ENCODE data around the gene GPC3. TPM values are rescaled to one million over a fixed set of nuclear protein-coding genes. Genes with fewer than 3 reads are reported as not detected.

Gene GPC3
- total RNA-seq, 1 experiment from 2014 or later: 0.98 TPM

GRCh38 chrX:133854290-133854689 is 131.1 kb downstream of the GPC3 start (continued):
- TF ChIP-seq REST (IDR thresholded peaks at IDR 0.05; ENCODE audit: low read depth) (no peak), SP1 (IDR thresholded peaks at IDR 0.05; ENCODE audit: low read depth) (no peak), ZFX (IDR thresholded peaks at IDR 0.05) (no peak), EZH2phosphoT487 (IDR thresholded peaks at IDR 0.05; ENCODE audit: borderline replicate concordance) (no peak), POLR2AphosphoS5 (IDR thresholded peaks at IDR 0.05; ENCODE audit: low read depth, low read length) (no peak), ATF3 (IDR thresholded peaks at IDR 0.05) (no peak), EZH2 (IDR thresholded peaks at IDR 0.05) (no peak)

- H3K4me1 ChIP-seq (ENCODE audit: control insufficient read depth in 1 of 2, insufficient read depth in 2 of 2, low read length in 2 of 2): no peaks in the 10 kb centered on the region
- ChIA-PET POLR2A (no interaction called here), CTCF (interaction anchor here (0.7 to 1.2 kb wide), 4 partner anchors 9 to 61 kb away, joined by 3 to 4 read pairs (median 4); no protein-coding TSS in a partner anchor), RAD21 (ENCODE audit: low non-redundant PET in 1 of 2, low total read pairs in 2 of 2, uncharacterized antibody in 2 of 2, unreplicated experiment in 2 of 2) (no interaction called here)
- H3K4me3 ChIP-seq (replicated peaks in 1 of 2; ENCODE audit: low read depth in 1 of 2, low read length in 2 of 2): no peak overlapping the region
- no peaks in the 10 kb centered on the region for H3K27me3 ChIP-seq (ENCODE audit: insufficient read depth, low read length)
- H4K20me1 ChIP-seq (ENCODE audit: insufficient read depth): no peaks in the 10 kb centered on the region
- ATAC-seq: no peak
- H3K9me3 ChIP-seq (ENCODE audit: control insufficient read depth in 1 of 2, insufficient read depth in 1 of 2, low read depth in 1 of 2, low read length in 2 of 2): no peaks in the 10 kb centered on the region
- no peaks in the 10 kb centered on the region for H3K36me3 ChIP-seq (ENCODE audit: control insufficient read depth in 1 of 2, insufficient read depth in 2 of 2, low read length in 2 of 2)
- no peak for DNase-seq (ENCODE audit: low read depth, low spot score)
- H3K27ac ChIP-seq (ENCODE audit: low read depth, low read length): no peak overlapping the region
- intact Hi-C loops (cut with micrococcal nuclease): no loop called here
- no peak overlapping the region for H3K4me2 ChIP-seq (ENCODE audit: low read length)
- H2AFZ ChIP-seq (ENCODE audit: low read depth, low read length, poor library complexity, severe bottlenecking): no peak overlapping the region
- no peak overlapping the region for H3K9ac ChIP-seq (ENCODE audit: low read length)
- no TSS peak for BruUV-seq (replicated peaks)
- no peaks in the 10 kb centered on the region for H3K79me2 ChIP-seq (ENCODE audit: insufficient read depth, low read length)
- H3K9me2 ChIP-seq (ENCODE audit: insufficient read depth): no peaks in the 10 kb centered on the region
- TF ChIP-seq ZFX (IDR thresholded peaks at IDR 0.05) (no peak), FOSL1 (IDR thresholded peaks at IDR 0.05; ENCODE audit: low read depth) (no peak), SIN3A (IDR thresholded peaks at IDR 0.05; ENCODE audit: low read depth) (no peak), JUND (IDR thresholded peaks at IDR 0.05) (no peak), EZH2 (IDR thresholded peaks at IDR 0.05) (no peak), ELF1 (IDR thresholded peaks at IDR 0.05; ENCODE audit: borderline replicate concordance, low read depth) (no peak), ATF3 (IDR thresholded peaks at IDR 0.05) (no peak), CTCF (IDR thresholded peaks at IDR 0.05 in 2 of 3, conservative IDR thresholded peaks at IDR 0.05 in 1 of 3; ENCODE audit: borderline replicate concordance in 1 of 3, insufficient read depth in 1 of 3, low read depth in 2 of 3, low read length in 2 of 3) (no peak), REST (IDR thresholded peaks at IDR 0.05; ENCODE audit: low read depth) (no peak), EGR1 (IDR thresholded peaks at IDR 0.05; ENCODE audit: low read depth) (no peak), POLR2AphosphoS5 (IDR thresholded peaks at IDR 0.05; ENCODE audit: low read depth, low read length) (no peak), MAX (IDR thresholded peaks at IDR 0.05) (no peak), SP1 (IDR thresholded peaks at IDR 0.05; ENCODE audit: low read depth) (no peak), CBX3 (IDR thresholded peaks at IDR 0.05; ENCODE audit: low read depth) (no peak)
Measured at GRCh38 chrX:133852837-133853356, 132.5 kb downstream of the GPC3 start.
